Thyroid gland (tissue), 4 donors: ENCODE results near the gene DNAH11.

ENCODE experiments used
- POLR2A ChIP-seq, 2 donors: fragments of 450-650 bp; IDR thresholded peaks; one replicate each; pipeline ENCODE4 v1.6.1; 2017; ENCODE audit warnings: antibody characterized with exemption in 2 of 2, mild to moderate bottlenecking in 2 of 2, moderate library complexity in 1 of 2
- TF ChIP-seq, protein P1 (sequence below), 6 experiments: fragments of 200-600 bp in 3 of 6; fragments of 450-650 bp in 3 of 6; sonication (generic) in 3 of 6; IDR thresholded peaks; one replicate each; pipeline ENCODE4 v1.5.1; 2016 to 2019; ENCODE audit warnings: antibody characterized with exemption in 6 of 6, mild to moderate bottlenecking in 2 of 6, inconsistent platforms in 1 of 6, moderate library complexity in 1 of 6

DNA sequence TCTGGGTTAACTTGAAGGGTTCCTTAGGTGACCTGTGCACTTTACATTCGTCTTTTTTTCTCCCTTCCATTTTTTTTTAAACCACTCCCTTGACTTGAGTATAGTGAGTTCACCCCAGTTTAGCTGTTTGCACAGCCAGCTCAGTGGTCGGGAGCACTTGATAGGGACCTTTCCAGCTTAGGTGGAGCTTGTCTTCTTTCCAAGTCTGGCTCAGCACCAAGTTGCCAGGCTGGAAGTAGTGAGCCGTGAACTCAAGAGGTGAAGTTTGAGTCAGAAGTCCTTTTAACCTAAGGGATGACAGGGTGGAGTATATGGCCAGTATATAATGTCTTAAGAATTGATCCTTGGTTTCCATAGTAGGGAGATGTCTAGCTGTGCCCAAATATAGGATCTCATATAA lies 7.2 kb downstream of the DNAH11 start:
- TF ChIP-seq, protein P1, sequence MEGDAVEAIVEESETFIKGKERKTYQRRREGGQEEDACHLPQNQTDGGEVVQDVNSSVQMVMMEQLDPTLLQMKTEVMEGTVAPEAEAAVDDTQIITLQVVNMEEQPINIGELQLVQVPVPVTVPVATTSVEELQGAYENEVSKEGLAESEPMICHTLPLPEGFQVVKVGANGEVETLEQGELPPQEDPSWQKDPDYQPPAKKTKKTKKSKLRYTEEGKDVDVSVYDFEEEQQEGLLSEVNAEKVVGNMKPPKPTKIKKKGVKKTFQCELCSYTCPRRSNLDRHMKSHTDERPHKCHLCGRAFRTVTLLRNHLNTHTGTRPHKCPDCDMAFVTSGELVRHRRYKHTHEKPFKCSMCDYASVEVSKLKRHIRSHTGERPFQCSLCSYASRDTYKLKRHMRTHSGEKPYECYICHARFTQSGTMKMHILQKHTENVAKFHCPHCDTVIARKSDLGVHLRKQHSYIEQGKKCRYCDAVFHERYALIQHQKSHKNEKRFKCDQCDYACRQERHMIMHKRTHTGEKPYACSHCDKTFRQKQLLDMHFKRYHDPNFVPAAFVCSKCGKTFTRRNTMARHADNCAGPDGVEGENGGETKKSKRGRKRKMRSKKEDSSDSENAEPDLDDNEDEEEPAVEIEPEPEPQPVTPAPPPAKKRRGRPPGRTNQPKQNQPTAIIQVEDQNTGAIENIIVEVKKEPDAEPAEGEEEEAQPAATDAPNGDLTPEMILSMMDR (IDR thresholded peaks at IDR 0.05), result no peak
- no peak for TF ChIP-seq POLR2A (IDR thresholded peaks at IDR 0.05)
